ENCODE results near the gene OR8H2.
"Not testable (repeated sequence)": the region's sequence is repeated elsewhere in the genome, so short reads cannot be mapped to it uniquely, and the experiment has no call there.

OR8H2 gene, protein sequence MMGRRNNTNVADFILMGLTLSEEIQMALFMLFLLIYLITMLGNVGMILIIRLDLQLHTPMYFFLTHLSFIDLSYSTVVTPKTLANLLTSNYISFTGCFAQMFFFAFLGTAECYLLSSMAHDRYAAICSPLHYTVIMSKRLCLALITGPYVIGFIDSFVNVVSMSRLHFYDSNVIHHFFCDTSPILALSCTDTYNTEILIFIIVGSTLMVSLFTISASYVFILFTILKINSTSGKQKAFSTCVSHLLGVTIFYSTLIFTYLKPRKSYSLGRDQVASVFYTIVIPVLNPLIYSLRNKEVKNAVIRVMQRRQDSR

DNA sequence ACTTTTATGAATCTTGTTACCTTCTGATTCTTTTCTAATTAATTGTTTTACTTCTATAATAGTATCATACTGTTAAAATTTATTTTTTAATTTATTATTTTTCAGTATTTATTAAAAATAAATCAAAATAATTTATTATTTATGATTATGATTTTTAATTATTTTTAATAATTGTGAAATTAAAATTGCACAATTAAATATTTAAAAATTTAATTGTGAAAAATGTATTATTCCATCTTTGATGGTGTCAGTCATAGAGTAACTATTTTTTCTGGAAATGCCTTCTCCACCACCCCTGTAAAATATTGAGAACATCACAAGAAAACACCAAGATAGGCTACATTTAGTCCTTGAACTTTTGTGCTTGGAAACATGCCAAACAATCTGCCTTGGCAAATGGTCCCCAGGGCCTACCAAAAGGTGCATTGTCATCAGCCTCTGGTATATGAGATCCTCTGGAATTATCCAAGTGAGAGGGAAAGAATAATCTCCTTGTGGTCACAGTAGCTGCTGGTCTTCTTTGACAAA lies at the start of gene OR8H2:
Gene OR8H2 (plus strand): TSS at position 478 of the 528 bp plus-strand sequence. CDS start 1,356 bp downstream, outside the sequence.
- no peak for DNase-seq (ENCODE audit: low read depth)
- TF ChIP-seq, protein P1, sequence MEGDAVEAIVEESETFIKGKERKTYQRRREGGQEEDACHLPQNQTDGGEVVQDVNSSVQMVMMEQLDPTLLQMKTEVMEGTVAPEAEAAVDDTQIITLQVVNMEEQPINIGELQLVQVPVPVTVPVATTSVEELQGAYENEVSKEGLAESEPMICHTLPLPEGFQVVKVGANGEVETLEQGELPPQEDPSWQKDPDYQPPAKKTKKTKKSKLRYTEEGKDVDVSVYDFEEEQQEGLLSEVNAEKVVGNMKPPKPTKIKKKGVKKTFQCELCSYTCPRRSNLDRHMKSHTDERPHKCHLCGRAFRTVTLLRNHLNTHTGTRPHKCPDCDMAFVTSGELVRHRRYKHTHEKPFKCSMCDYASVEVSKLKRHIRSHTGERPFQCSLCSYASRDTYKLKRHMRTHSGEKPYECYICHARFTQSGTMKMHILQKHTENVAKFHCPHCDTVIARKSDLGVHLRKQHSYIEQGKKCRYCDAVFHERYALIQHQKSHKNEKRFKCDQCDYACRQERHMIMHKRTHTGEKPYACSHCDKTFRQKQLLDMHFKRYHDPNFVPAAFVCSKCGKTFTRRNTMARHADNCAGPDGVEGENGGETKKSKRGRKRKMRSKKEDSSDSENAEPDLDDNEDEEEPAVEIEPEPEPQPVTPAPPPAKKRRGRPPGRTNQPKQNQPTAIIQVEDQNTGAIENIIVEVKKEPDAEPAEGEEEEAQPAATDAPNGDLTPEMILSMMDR (conservative IDR thresholded peaks at IDR 0.05; ENCODE audit: low read depth, low read length): no peak
- no peak within 1 kb of the TSS for H3K4me3 ChIP-seq (ENCODE audit: low read depth, low read length)

DNA sequence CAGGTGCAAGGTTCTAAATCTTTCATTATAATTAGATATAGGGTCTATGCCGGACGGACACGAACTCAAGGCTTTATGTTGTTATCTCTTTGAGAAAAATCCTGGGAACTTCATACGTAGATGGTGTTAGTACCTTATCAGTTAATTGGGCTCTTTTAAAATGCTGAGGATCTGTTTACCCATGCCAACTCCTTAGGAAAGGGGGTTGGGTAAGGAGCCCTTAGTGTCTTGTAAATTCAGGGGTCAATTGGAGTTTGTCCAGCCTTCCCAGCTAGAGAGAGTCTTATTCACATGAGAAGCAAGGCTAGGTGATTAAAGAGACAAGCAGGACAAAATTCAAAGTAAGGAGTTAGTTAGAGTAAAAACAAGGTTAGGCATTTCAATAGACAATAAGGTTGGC lies 47.1 kb upstream of the OR8H2 start:
- H3K4me3 ChIP-seq (ENCODE audit: low read depth, low read length); DNase-seq (ENCODE audit: low read depth): not testable (repeated sequence)

DNA sequence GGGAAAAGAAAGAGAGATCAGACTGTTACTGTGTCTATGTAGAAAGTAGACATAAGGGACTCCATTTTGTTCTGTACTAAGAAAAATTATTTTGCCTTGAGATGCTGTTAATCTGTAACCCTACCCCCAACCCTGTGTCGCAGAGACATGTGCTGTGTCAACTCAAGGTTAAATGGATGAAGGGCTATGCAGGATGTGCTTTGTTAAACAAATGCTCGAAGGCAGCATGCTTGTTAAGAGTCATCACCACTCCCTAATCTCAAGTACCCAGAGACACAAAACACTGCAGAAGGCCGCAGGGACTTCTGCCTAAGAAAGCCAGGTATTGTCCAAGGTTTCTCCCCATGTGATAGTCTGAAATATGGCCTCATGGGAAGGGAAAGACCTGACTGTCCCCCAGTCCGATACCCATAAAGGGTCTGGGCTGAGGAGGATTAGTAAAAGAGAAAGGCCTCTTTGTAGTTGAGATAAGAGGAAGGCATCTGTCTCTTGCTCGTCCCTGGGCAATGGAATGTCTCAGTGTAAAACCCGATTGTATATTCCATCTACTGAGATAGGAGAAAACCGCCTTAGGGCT lies 45.7 kb upstream of the OR8H2 start:
- DNase-seq (ENCODE audit: low read depth): not testable (repeated sequence)

DNA sequence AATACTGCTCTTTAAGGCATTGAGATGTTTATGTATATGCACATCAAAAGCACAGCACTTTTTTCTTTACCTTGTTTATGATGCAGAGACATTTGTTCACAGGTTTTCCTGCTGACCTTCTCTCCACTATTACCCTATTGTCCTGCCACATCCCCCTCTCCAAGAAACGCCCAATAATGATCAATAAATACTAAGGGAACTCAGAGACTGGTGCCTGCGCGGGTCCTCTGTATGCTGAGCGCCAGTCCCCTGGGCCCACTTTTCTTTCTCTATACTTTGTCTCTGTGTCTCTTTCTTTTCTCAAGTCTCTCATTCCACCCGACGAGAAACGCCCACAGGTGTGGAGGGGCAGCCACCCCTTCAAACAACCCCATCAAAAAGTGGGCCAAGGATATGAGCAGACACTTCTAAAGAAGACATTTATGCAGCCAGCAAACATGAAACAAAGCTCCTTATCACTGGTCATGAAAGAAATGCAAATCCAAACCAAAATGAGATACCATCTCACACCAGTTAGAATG lies 45.2 kb upstream of the OR8H2 start:
- DNase-seq (ENCODE audit: low read depth); H3K4me3 ChIP-seq (ENCODE audit: low read depth, low read length): not testable (repeated sequence)

More for the DNA sequence above, 45.7 kb upstream of the OR8H2 start:
- not testable (repeated sequence) for H3K4me3 ChIP-seq (ENCODE audit: low read depth, low read length)

DNA sequence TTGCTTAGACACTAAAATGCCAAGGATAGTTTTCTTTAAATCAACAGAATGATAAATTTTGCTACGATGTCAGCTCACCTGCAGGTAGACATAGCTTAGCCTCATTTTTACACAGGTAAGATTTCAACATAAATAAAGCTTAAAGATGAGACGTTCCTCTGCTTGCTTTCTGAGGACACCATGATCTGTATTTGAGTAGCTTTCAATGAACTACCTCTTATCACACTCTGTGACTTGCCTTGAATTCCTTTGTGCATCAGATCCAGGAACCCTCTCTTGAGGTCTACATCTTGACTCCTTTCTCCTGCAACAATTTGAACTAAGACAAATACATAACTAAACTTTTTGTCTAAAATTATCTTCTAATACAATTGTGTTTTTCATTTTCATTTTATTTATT lies 36.5 kb upstream of the OR8H2 start:
- no peak overlapping the region for H3K4me3 ChIP-seq (ENCODE audit: low read depth, low read length)
- TF ChIP-seq, protein P1 (conservative IDR thresholded peaks at IDR 0.05; ENCODE audit: low read depth, low read length): no peak
- DNase-seq (ENCODE audit: low read depth): no peak

DNA sequence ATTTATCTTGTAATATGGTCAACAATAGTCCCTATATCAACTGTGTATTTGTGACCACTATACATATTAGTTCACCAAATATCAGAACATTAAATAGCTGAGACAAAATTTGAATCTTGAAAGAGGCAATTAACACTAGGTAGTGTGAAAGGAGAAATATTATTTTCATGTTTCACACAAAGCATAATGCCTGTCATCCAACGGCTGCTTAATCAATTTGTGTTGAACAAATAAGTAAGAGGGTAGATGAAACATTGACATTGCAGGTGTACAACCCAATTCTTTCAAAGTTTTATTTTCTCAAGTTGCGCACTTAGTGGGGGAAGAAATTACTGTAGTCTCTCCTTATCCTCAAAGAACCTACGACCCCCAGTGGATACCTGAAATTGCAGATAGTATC lies 13.8 kb upstream of the OR8H2 start:
- TF ChIP-seq, protein P1 (conservative IDR thresholded peaks at IDR 0.05; ENCODE audit: low read depth, low read length): no peak
- no peak overlapping the region for H3K4me3 ChIP-seq (ENCODE audit: low read depth, low read length)
- no peak for DNase-seq (ENCODE audit: low read depth)

DNA sequence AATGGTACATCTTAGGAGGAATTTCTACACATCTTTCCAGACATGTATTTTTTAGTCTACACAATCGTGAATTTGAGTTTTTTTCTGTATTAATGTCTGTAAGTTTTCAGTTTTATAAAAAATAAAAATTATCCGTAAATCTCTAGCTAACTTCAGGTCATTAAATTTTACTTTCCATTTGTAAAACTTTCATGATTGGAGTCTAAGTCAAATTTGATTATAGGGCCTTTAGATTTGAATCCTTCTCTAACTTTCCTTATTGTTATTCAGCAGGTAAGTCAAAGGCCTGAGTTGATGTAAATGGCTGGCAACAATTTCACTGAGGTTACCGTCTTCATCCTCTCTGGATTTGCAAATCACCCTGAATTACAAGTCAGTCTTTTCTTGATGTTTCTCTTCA lies 10.5 kb upstream of the OR8H2 start, which contains the start of gene OR8I2:
Gene OR8I2 (plus strand): TSS at position 301 of the 400 bp plus-strand sequence. CDS start 0 bp downstream, at position 301.
- DNase-seq (ENCODE audit: low read depth): no peak
- no peak within 1 kb of the TSS for H3K4me3 ChIP-seq (ENCODE audit: low read depth, low read length)
- TF ChIP-seq, protein P1 (conservative IDR thresholded peaks at IDR 0.05; ENCODE audit: low read depth, low read length): no peak

DNA sequence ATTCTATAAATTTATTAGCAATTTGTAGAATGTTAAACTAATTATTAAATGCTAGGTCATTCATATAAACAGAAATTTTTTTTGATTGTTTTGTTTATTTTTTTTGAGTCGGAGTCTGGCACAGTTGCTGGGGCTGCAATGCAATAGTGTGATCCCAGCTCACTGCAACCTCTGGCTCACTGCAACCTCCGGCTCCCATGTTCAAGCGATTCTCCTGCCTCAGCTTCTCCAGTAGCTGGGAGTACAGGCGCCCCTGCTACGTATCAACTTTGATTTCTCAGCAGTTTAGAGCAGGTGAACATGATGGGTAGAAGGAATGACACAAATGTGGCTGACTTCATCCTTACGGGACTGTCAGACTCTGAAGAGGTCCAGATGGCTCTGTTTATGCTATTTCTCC lies 18.6 kb downstream of the OR8H2 start, which contains the start of gene OR8H3:
Gene OR8H3 (plus strand): TSS at position 301 of the 400 bp plus-strand sequence. CDS start 0 bp downstream, at position 301.
- no peak within 1 kb of the TSS for H3K4me3 ChIP-seq (ENCODE audit: low read depth, low read length)
- TF ChIP-seq, protein P1 (conservative IDR thresholded peaks at IDR 0.05; ENCODE audit: low read depth, low read length): no peak
- DNase-seq (ENCODE audit: low read depth): no peak

All from choroid plexus epithelial cell (primary cell).